Mononuclear cell (primary cell): Measurements from ENCODE around the gene ELN. TPM values are rescaled to one million over a fixed set of nuclear protein-coding genes. Genes with fewer than 3 reads are reported as not detected.

Experiments used
- total RNA-seq: library from RNA; depleted of rRNA; stranded (reverse); fragments of >200 nt; gene quantifications from one replicate; pipeline ENCODE4 v1.2.3, GENCODE V29; 2012

ELN gene
- total RNA-seq, 1 donor, result not detected

Other genes starting within 250 kb of the ELN start
- 0.10 TPM for gene CLDN4, start 197.2 kb upstream of the ELN start, total RNA-seq
- gene METTL27, start 185.7 kb upstream of the ELN start, total RNA-seq, result not detected
- not detected for gene TMEM270, start 167.0 kb upstream of the ELN start, total RNA-seq
- 15.2 TPM for gene LIMK1, start 55.6 kb downstream of the ELN start, total RNA-seq
- gene EIF4H, start 146.2 kb downstream of the ELN start, total RNA-seq, result 288 TPM
- 32.5 TPM for gene LAT2, start 181.8 kb downstream of the ELN start, total RNA-seq
- gene RFC2, start 226.2 kb downstream of the ELN start, total RNA-seq, result 11.3 TPM